WTC11 (cell line): ENCODE measurements around the gene OR2W1. TPM values are rescaled to one million over a fixed set of nuclear protein-coding genes. Genes with fewer than 3 reads are reported as not detected.

ENCODE experiments used
- ATAC-seq: fragments of 200-7000 bp; cut with Tn5 transposase; 2 replicates; pipeline ENCODE4 v1.10.0; 2021; ENCODE audit warnings: mild to moderate bottlenecking, moderate library complexity
- CTCF ChIA-PET: fragments of 300-600 bp; sonication (Branson Sonifier 250); formaldehyde crosslinking; loops from one replicate; lab custom pipeline; 2021; ENCODE audit warnings: antibody characterized with exemption; lab: Charles Lee
- POLR2A ChIA-PET: fragments of 350-600 bp; sonication (Branson Sonifier 250); formaldehyde crosslinking; loops from one replicate; lab custom pipeline; 2021; ENCODE audit warnings: antibody characterized with exemption; lab: Charles Lee
- DNase-seq: peaks from one replicate; pipeline ENCODE4 v3.0.0; 2021; ENCODE audit warnings: low spot score
- H3K27ac Mint-ChIP-seq: 2 replicates; pipeline ENCODE4 v1.8.0; 2021; ENCODE audit warnings: mixed read lengths
- H3K27me3 Mint-ChIP-seq: 2 replicates; pipeline ENCODE4 v1.8.0; 2021; ENCODE audit warnings: low read depth, mild to moderate bottlenecking, moderate library complexity, mixed read lengths
- H3K36me3 Mint-ChIP-seq: 2 replicates; pipeline ENCODE4 v1.8.0; 2021; ENCODE audit warnings: mixed read lengths
- H3K4me1 Mint-ChIP-seq: 2 replicates; pipeline ENCODE4 v1.8.0; 2022; ENCODE audit warnings: mixed read lengths
- H3K4me3 Mint-ChIP-seq: 2 replicates; pipeline ENCODE4 v1.8.0; 2021; ENCODE audit warnings: mild to moderate bottlenecking, moderate library complexity, mixed read lengths
- H3K9me3 Mint-ChIP-seq: 2 replicates; pipeline ENCODE4 v1.8.0; 2021; ENCODE audit warnings: mixed read lengths
- ESRRA ChIP-seq: sonication (generic); formaldehyde crosslinking; IDR thresholded peaks from 2 replicates; pipeline ENCODE4 v1.8.1; 2022; ENCODE audit warnings: mild to moderate bottlenecking, missing genetic modification reagents, borderline replicate concordance
- GABPB1 ChIP-seq: sonication (generic); formaldehyde crosslinking; IDR thresholded peaks from 2 replicates; pipeline ENCODE4 v1.8.1; 2023; ENCODE audit warnings: mild to moderate bottlenecking, missing genetic modification reagents
- MYBL2 ChIP-seq: sonication (generic); formaldehyde crosslinking; IDR thresholded peaks from 2 replicates; pipeline ENCODE4 v1.8.1; 2023; ENCODE audit warnings: mild to moderate bottlenecking, moderate library complexity, missing genetic modification reagents
- NFATC4 ChIP-seq: fragments of 250-450 bp; sonication (Bioruptor Pico); IDR thresholded peaks from 2 replicates; pipeline ENCODE4 v1.9.0; 2021; ENCODE audit warnings: mild to moderate bottlenecking
- NFE2L1 ChIP-seq: sonication (generic); formaldehyde crosslinking; IDR thresholded peaks from 2 replicates; pipeline ENCODE4 v1.8.1; 2023; ENCODE audit warnings: missing genetic modification reagents
- NFYB ChIP-seq: sonication (generic); formaldehyde crosslinking; conservative IDR thresholded peaks from 2 replicates; pipeline ENCODE4 v1.8.0; 2022; ENCODE audit warnings: low read depth, missing genetic modification reagents
- NR3C1 ChIP-seq: sonication (generic); formaldehyde crosslinking; conservative IDR thresholded peaks from 2 replicates; pipeline ENCODE4 v1.8.1; 2023; ENCODE audit warnings: low read depth, mild to moderate bottlenecking, missing genetic modification reagents
- PRDM15 ChIP-seq: sonication (generic); formaldehyde crosslinking; IDR thresholded peaks from 2 replicates; pipeline ENCODE4 v1.8.0; 2022; ENCODE audit warnings: missing genetic modification reagents
- RELA ChIP-seq: sonication (generic); formaldehyde crosslinking; IDR thresholded peaks from 2 replicates; pipeline ENCODE4 v1.8.1; 2022; ENCODE audit warnings: missing genetic modification reagents, mild to moderate bottlenecking, borderline replicate concordance
- RORB ChIP-seq: fragments of 250-450 bp; sonication (Bioruptor Pico); IDR thresholded peaks from 2 replicates; pipeline ENCODE4 v1.9.0; 2021; ENCODE audit warnings: mild to moderate bottlenecking
- TEAD1 ChIP-seq: sonication (generic); formaldehyde crosslinking; IDR thresholded peaks from 2 replicates; pipeline ENCODE4 v1.8.0; 2022; ENCODE audit warnings: mild to moderate bottlenecking, missing genetic modification reagents
- ZBTB21 ChIP-seq: sonication (generic); formaldehyde crosslinking; IDR thresholded peaks from 2 replicates; pipeline ENCODE4 v1.8.1; 2023; ENCODE audit warnings: mild to moderate bottlenecking, missing genetic modification reagents, borderline replicate concordance
- ZNF121 ChIP-seq: sonication (generic); formaldehyde crosslinking; IDR thresholded peaks from 2 replicates; pipeline ENCODE4 v1.8.0; 2023; ENCODE audit warnings: missing genetic modification reagents
- ZNF263 ChIP-seq: sonication (generic); formaldehyde crosslinking; IDR thresholded peaks from 2 replicates; pipeline ENCODE4 v1.8.1; 2022; ENCODE audit warnings: low read depth, mild to moderate bottlenecking, moderate library complexity, missing genetic modification reagents
- ZNF317 ChIP-seq: sonication (generic); formaldehyde crosslinking; IDR thresholded peaks from 2 replicates; pipeline ENCODE4 v1.8.1; 2023; ENCODE audit warnings: low read depth, mild to moderate bottlenecking, moderate library complexity, missing genetic modification reagents, borderline replicate concordance
- total RNA-seq: library from RNA; stranded (reverse); gene quantifications from 3 replicates; pipeline ENCODE4 v1.2.3, GENCODE V29; 2021
- TF ChIP-seq, protein P1 (sequence below): sonication (generic); formaldehyde crosslinking; IDR thresholded peaks from 2 replicates; pipeline ENCODE4 v1.8.1; 2023; ENCODE audit warnings: mild to moderate bottlenecking, missing genetic modification reagents
- TF ChIP-seq, protein P2 (sequence below): sonication (generic); formaldehyde crosslinking; IDR thresholded peaks from 2 replicates; pipeline ENCODE4 v1.8.0; 2023; ENCODE audit warnings: missing genetic modification reagents
- TF ChIP-seq, protein P3 (sequence below): fragments of 250-450 bp; sonication (Bioruptor Pico); IDR thresholded peaks from 2 replicates; pipeline ENCODE4 v1.9.0; 2021; ENCODE audit warnings: mild to moderate bottlenecking
- TF ChIP-seq, protein P4 (sequence below): fragments of 250-450 bp; sonication (Bioruptor Pico); IDR thresholded peaks from 2 replicates; pipeline ENCODE4 v1.8.0; 2021; ENCODE audit warnings: mild to moderate bottlenecking

Gene OR2W1
- total RNA-seq, 1 experiment from 2014 or later = not detected

DNA sequence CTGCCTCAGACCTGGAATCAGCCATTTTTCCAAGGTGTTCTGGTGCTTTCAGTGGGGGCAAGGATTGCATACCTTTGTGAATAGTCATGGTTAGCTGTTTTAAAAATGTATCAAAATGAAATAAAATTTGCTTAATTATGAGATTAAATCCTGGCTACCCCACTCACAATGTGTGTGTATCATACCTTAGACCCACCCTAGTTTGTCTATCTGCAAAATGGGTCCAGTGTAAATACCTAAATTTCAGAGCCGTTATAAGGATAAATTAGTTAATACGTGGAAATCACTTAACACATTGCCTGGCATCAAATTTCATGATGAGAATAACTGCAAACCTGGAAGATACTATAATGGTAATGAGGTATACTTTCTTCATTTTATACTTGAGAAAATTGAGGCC, 36.9 kb downstream of the OR2W1 start:
- ChIA-PET POLR2A (no interaction called here), CTCF (no interaction called here)
- Mint-ChIP-seq H3K36me3 (no peaks in the 10 kb centered on the region), H3K4me3 (no peak overlapping the region), H3K4me1 (peaks cover 4% of the 10 kb centered on the region), H3K9me3 (no peaks in the 10 kb centered on the region), H3K27me3 (peaks cover 91% of the 10 kb centered on the region), H3K27ac (no peak overlapping the region)
- no peak for TF ChIP-seq ESRRA (CRISPR knock-in tag)
- no peak for TF ChIP-seq PRDM15 (CRISPR knock-in tag)
- TF ChIP-seq ZNF317 (CRISPR knock-in tag) = no peak
- TF ChIP-seq TEAD1 (CRISPR knock-in tag) = no peak
- TF ChIP-seq, protein P1, sequence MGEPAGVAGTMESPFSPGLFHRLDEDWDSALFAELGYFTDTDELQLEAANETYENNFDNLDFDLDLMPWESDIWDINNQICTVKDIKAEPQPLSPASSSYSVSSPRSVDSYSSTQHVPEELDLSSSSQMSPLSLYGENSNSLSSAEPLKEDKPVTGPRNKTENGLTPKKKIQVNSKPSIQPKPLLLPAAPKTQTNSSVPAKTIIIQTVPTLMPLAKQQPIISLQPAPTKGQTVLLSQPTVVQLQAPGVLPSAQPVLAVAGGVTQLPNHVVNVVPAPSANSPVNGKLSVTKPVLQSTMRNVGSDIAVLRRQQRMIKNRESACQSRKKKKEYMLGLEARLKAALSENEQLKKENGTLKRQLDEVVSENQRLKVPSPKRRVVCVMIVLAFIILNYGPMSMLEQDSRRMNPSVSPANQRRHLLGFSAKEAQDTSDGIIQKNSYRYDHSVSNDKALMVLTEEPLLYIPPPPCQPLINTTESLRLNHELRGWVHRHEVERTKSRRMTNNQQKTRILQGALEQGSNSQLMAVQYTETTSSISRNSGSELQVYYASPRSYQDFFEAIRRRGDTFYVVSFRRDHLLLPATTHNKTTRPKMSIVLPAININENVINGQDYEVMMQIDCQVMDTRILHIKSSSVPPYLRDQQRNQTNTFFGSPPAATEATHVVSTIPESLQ (CRISPR knock-in tag) = no peak
- TF ChIP-seq NR3C1 (CRISPR knock-in tag) = no peak
- TF ChIP-seq ZBTB21 (CRISPR knock-in tag) = no peak
- TF ChIP-seq RELA (CRISPR knock-in tag) = no peak
- TF ChIP-seq RORB = no peak
- TF ChIP-seq GABPB1 (CRISPR knock-in tag) = no peak
- DNase-seq (no peak), ATAC-seq (no peak)

- H3K4me1 Mint-ChIP-seq = no peaks in the 10 kb centered on the region; the same call in 1 of the 2 replicates
- peak; percentile 39 for DNase-seq
- CTCF ChIA-PET = interaction anchor here (0.8 to 1.4 kb wide), 3 partner anchors 20 to 222 kb away, joined by 3 to 4 read pairs (median 4); no protein-coding TSS in a partner anchor
- TF ChIP-seq, protein P2, sequence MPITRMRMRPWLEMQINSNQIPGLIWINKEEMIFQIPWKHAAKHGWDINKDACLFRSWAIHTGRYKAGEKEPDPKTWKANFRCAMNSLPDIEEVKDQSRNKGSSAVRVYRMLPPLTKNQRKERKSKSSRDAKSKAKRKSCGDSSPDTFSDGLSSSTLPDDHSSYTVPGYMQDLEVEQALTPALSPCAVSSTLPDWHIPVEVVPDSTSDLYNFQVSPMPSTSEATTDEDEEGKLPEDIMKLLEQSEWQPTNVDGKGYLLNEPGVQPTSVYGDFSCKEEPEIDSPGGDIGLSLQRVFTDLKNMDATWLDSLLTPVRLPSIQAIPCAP (CRISPR knock-in tag) = no peak
- TF ChIP-seq ZNF263 (CRISPR knock-in tag) (no peak), MYBL2 (CRISPR knock-in tag) (no peak), NFE2L1 (CRISPR knock-in tag) (peak; percentile 14; the same call in 1 of the 2 replicates), PRDM15 (CRISPR knock-in tag) (no peak), NFATC4 (CRISPR knock-in tag) (no peak), ZNF121 (CRISPR knock-in tag) (no peak), NFYB (CRISPR knock-in tag) (no peak)
- TF ChIP-seq, protein P3, sequence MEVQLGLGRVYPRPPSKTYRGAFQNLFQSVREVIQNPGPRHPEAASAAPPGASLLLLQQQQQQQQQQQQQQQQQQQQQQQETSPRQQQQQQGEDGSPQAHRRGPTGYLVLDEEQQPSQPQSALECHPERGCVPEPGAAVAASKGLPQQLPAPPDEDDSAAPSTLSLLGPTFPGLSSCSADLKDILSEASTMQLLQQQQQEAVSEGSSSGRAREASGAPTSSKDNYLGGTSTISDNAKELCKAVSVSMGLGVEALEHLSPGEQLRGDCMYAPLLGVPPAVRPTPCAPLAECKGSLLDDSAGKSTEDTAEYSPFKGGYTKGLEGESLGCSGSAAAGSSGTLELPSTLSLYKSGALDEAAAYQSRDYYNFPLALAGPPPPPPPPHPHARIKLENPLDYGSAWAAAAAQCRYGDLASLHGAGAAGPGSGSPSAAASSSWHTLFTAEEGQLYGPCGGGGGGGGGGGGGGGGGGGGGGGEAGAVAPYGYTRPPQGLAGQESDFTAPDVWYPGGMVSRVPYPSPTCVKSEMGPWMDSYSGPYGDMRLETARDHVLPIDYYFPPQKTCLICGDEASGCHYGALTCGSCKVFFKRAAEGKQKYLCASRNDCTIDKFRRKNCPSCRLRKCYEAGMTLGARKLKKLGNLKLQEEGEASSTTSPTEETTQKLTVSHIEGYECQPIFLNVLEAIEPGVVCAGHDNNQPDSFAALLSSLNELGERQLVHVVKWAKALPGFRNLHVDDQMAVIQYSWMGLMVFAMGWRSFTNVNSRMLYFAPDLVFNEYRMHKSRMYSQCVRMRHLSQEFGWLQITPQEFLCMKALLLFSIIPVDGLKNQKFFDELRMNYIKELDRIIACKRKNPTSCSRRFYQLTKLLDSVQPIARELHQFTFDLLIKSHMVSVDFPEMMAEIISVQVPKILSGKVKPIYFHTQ (CRISPR knock-in tag) = no peak
- TF ChIP-seq, protein P4, sequence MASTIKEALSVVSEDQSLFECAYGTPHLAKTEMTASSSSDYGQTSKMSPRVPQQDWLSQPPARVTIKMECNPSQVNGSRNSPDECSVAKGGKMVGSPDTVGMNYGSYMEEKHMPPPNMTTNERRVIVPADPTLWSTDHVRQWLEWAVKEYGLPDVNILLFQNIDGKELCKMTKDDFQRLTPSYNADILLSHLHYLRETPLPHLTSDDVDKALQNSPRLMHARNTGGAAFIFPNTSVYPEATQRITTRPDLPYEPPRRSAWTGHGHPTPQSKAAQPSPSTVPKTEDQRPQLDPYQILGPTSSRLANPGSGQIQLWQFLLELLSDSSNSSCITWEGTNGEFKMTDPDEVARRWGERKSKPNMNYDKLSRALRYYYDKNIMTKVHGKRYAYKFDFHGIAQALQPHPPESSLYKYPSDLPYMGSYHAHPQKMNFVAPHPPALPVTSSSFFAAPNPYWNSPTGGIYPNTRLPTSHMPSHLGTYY (CRISPR knock-in tag) = no peak
These were observed 39.6 kb downstream of the OR2W1 start, which contains the start of gene ZNF311 for GRCh38 chr6:29005183-29005885. TSS of gene ZNF311 (minus strand) at chr6:29005315. CDS start at chr6:29003954, 1,361 bp downstream.

More at GRCh38 chr6:29005183-29005885, 39.6 kb downstream of the OR2W1 start, which contains the start of gene ZNF311:
- Mint-ChIP-seq H3K27ac (no peak within 1 kb of the TSS), H3K9me3 (no peaks in the 10 kb centered on the region), H3K36me3 (no peaks in the 10 kb centered on the region), H3K4me3 (peak within 1 kb of the TSS; percentile 84), H3K27me3 (peaks cover 65% of the 10 kb centered on the region)
- peak; percentile 94 for ATAC-seq
- POLR2A ChIA-PET = interaction anchor here (0.7 kb wide), 1 partner anchor 891 kb away, joined by 3 read pairs; no protein-coding TSS in a partner anchor
